HG03097 (cell line): ENCODE data around the gene HS6ST1.

Experiments used
- ATAC-seq: cut with Tn5 transposase; IDR thresholded peaks from one replicate; pipeline ENCODE4 v1.9.1; 2021; ENCODE audit not compliant: unreplicated experiment, low FRiP score

Gene HS6ST1

DNA sequence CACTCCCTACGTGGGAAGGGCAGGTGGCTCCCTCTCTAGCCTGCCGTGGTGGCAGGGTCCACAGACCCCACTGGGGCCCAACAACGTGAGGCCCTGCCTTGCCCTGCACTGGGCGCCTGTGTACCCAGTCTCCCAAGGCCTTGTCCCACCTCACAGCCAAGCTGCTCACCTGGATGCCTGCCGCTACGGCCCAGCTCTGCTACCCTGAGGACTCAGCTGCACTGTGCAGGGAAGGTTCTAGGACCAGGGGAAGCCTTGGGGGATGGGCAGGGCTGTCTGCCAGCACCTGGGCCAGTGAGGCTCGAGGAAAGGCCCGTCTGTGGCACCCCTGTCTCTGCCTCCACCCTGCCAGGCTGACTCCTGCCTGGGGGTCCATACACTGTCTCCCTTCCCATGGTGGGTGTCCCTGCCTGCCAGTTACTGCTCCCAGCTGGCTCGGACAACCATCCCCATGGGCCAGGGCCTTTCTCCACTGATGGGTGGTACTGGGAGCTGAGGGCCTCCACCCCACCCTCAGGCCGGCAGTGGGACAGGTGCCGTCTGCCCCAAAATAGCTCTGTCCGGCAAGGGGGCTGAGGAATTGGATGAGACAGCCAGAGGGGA lies 33.2 kb downstream of the HS6ST1 start:
- ATAC-seq: no peak

DNA sequence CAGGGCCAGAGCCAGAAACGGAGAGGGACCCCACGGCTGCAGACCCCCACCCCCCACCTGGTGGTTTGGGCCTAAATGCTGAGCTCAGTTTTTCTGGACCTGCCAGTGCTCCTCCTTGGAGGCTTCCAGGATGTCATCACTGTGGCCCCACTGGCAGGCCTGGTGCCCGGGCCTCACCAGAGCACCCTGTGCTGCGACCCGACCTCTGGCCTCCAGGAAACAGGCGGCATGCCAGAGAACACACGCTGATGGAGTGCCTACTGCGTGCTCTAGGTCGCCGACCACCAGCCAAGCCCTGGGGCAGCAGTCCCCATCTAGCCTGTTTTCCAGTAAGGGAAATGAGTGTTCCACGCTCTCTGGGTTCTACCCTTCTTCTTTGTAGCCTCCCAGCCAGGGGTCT lies 33.8 kb downstream of the HS6ST1 start:
- ATAC-seq: no peak

DNA sequence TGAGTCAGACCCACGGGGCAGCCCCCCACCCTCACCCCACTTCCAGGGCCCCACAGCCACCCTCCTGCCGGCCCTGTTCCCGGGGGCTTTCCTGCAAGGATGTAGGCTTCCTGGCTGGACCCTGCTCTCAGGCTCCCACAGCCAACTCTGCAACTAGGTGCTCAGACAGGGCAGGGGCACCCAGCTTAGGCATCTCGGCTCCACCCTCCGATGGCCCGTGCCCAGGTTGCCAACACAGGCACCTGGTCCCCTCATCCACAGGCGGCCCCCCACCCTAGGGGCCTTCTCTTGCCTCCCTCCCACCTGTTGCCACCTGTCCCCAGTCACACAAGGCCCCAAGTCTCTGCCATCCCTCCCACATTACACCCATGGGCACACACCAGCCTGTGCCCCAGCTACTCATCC lies 34.6 kb downstream of the HS6ST1 start:
- no peak for ATAC-seq

DNA sequence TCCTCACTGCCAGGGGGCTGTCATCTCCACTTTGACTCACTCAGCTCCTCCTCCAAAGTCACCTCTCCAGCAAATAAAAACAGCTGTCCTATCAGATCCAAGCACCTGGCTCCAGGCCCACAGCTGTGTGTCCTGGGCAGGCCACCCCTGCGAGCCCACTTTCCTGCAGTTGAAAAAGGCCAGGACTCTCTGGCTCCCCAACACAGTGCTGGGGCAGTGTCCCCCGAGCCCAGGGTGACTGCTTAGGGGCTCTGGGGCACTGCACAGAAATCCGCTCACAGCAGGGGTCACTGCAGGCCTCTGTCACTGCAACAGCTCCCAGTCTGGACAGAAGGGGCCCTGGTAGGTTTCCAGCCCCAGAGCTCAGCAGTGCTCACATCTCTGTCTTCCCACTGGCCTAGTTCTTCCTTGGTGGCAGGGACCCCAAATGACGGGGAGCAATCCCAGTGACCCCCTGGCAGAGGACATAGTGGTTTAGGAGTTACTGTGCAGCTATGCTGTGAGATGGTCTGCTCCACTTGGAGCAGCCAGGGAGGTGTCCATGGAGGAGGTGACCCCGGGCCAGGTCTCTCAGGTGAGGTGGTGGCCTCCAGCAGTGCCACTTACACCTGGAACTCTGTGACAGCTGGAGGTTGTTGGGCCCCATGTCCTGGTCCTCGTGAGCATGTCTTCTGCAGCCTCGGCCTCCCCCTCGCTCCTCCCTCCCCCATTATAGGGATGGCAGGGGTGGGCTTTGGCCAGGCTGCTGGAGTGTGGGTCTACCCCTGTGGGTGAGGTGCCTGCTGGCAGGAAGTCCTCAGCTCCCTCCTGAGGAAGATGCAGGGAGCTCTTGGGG lies 35.5 kb downstream of the HS6ST1 start:
- no peak for ATAC-seq

DNA sequence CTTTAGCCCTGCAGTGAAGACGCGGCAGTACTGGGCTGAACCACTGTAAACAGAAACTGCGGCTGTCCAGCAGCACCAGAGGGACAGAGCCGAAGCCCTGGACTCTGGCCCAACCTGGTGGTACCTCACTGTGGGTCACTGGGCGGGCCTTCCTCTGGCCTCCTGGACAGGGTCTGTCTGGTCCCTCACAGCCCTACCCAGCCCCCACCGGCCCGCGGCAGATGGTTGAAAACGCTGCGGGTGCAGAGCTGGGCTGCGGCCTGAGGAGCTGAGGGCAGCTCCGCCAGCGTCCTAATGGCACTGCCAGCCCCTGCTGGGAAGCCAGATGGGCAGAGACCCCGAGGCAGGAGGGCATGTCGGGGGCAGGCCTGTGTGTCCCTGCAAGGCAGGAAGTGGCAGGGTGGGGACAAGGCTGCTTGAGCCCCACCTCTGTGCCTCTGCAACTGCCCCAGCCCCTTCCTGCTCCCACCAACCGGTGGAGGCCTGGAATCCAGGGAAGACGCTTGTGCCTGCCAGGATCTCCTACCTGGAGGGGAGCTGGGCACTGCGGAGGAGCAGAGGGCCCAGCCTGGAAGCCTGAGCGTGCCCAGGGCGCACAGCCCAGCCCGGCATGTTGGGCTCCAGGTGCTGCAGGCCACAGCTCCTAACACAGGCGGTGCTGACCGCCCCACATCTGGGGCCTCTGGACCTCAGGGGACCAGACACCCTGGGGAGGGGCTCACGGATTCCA lies 36.3 kb downstream of the HS6ST1 start:
- ATAC-seq: no peak

DNA sequence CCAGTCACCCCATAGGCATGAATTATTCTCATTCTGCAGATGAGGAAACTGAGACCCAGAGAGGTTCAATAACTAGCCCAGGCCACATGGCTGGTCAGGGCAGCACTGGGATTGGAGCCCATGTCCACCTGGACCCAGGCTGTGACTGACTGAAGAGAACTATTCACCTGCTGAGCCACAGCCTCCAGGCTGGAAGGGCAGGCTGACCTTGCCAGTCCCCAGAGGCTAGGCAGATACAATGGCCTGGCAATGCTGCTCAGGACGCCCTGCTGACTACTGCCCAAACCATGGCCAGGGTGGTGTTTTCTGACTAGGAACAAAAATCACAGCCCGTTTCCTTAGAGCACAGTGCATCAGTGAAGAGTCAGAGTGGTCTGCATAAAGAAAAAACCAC lies 36.8 kb downstream of the HS6ST1 start:
- no peak for ATAC-seq

DNA sequence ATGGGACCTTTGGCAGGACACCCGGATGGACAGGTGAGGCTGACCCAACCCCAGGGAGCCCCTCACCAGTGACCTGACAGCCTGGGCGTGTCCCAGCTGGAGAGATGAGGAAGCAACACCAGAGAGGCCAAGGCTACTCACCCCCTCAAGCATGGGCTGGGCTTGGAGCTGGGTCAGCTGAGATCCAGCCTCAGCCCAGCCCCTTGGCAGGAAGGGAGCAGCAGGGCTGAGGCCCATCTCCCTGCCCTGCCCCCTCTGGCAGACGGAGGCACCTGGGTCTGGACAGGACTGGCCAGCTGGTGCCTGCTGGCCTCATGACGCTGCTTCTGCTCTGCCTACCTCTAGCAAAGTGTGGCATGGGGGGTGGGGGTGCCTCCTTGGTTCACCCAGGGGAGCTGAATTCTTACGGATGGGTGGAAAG lies 37.8 kb downstream of the HS6ST1 start:
- ATAC-seq: no peak

DNA sequence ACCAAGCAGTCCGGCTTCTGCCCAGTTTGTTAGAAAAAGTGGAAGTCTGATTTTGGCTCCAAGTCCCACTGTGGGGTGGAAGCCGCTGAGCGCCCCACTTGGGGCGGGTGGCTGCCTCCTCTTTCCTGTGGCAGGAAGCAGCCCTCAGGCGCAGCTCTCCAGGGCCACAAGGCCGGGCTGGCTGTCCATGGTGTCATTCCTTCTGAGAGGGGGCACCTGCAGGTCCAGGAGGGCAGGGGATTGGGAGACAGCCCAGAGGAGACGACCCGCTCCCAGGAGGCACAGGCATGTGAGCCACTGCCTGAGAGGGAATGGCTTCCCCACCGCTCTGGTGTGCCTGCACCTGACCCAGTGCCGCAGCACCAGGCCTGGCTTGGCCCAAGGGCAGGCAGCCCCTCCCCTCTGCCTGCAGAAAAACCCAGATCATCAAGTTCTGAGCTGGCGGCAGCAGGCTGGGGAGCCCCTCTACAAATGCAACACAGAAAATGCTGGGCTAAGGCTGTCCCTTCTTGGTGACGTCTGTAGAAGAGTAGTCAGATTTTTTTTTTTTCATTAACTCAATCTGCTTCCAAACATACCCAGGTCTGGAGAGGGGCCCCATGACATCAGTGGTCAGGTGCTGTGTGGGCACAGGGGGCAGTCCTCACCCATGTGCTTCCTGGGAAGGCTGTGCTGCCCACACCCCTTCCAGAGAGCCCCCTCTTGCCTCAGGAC lies 38.4 kb downstream of the HS6ST1 start:
- no peak for ATAC-seq

DNA sequence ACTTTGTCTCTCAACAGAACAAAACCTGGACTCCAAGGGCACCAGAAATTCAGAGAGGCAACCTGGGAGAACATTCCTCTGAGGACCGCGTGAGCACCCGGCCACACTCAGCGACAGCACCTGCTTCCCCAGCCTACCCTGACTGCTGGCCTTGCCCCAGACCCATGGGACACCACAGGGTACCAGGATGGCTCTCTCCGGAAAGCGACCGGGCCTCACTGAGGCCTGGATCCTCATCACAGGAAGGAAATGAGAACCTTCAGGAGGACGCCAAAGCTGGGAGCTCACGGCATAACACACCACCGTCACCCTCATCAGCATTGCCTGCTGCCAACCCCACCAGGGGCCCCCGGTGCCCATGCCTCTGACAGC lies 38.9 kb downstream of the HS6ST1 start:
- ATAC-seq: no peak

DNA sequence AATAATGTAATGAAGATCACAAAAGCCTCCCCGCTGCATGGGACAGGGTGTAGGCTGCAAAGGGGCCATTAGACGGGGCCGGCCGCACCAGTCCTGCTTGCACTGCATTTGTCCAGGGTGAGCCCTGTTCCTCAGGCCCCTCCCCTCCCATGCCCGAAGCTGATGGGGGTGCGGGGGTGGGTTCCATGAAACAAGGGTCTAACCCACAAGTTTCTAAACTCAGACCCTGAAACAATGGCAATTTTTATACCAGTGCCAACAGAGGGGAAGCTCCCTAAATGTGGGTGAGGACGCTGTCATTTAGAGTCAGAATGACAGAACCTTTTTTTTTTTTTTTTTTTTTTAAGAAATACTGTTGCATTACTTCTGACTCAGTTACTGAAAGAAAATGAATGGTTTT lies 39.7 kb downstream of the HS6ST1 start:
- no peak for ATAC-seq

DNA sequence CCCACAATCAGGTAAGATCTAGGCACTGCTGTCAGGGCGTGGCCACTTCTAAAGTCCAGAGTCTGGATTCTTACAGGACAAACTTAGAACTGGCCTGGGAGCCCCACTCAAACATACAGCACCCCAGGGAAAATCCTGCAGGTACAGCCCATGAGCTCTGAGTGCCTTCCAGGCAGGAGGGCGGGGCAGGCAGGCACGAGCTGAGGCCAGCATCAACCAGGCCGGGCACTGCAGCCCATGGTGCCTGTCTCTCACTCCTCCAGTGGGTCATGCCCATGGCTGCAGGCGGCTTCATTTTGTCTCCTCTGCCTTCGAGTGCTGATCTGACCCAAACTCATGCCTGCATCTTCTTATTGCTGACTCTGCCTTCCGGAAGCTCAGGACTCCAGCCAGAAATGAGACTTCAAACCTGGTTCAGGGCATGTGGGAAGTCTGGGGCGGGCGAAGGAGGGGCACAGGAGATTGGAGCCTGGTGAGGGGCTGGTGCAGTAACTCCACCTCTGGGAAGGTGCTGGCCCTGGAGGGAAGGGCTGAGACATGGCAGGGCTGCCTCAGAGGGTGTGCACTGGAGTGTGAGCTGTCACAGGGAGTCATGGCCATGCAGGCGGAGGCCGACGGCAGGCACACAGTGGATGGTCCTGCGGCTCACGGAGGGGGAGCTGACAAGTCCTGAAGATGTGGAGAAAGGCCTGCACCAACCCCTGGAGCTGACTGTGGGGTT lies 40.5 kb downstream of the HS6ST1 start:
- no peak for ATAC-seq

DNA sequence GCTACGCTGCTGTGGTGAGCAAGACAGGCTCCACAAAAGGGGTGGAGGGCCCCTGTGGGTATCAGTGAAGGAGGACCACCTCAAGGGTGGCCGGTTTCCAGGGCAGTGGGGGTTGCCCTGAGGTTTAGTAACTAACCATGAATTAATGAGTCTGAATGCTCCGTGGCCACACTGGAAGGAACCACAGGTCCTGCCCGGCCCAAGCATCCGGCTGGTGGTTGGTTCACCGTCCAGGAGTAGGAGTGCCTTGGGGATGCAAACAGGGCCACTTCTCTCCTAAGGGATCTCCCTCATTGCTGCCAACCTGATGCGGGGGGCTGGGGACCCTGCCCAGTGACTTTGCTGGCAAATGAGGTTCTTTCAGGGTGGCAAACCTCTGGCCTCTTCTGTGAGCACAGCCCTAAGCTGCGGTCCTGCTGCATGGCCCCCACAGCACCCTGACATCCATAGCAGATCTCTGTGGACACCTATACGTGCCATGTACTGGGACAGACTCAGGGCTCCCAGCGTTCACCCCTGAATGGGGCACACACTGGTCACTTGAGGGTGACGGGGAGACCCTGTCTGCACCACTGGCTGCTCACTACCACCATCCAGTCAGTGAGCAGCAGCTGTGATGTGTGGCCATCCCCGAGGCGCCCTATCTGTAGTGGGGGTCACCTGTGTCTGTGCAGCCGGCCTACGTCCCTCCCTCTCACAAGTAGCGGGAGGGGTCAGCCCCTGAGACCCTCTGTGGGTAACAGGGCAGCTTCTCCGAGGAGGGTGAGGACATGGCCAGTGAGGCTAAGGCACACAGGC lies 41.6 kb downstream of the HS6ST1 start:
- no peak for ATAC-seq

DNA sequence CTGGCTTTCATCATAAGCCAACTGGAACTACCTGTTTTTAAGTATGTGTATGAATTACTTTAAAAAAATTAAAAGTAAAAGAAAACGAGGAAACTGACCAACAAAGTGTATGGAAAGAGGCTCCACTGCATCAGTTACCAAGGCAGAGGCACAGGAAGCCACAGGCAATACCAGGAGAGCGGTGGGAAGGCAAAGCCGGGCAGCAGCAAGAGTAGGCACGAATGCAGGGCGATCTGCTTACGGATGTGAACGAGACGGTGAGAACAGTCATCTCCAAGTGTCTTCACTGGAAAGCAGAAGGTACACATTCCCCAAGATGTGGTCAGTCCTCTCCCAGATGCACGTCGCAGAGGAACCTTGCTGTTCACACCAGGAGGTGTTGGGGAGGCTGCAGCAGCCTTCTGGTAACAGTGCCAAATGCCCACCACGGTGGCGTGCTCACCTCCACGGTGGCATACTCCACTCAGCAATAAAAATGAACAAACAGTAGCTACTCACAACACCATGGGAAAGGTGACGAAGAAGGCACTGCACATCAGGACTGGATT lies 43.1 kb downstream of the HS6ST1 start:
- ATAC-seq: no peak

DNA sequence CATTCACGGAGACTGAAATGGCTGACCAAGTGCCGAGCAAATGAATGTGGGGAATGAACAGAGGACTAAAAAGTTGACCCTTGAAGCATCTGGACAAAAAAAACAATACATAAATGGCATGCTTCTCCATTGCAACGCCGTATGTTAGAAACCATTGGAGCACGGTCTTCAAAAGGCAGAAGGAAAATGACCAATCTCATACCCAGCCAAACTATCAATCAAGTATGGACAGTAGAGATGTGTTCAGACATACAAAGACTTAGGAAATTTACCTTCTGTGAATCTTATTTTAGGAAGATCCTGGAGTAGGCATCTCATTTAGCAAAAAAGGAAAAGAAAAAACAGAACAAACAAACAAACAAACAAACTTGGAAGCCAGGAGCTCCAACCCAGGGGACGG lies 44.5 kb downstream of the HS6ST1 start:
- no peak for ATAC-seq

DNA sequence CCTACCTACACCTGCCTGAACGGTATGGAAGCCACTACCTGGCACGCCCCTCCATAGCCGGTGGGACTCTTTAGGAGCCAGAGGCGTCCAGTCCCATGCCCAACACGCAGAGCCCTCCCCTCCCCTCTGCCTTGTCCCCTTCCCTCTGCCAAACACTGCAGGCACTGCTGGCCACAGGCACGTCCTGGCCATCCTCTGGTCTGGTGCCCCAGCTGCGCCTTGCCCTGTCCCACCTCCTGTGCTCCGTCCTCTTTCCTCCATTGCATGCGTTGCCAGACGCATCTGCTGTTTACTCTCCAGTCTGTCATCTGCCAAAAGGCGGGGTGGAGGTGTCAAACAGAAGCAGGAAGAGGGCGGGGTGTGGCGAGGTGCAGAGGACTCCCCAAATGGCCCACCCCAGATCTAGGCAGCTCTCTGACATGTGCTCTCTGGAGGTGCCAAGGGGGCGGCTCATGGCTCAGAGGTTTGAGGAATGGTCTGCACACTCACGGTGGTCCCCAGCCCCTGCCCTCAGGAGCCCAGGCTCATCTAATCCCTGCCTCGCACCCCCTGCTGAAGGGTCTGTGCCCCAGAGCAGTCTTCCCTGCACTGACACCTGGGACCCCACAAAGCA lies 45.1 kb downstream of the HS6ST1 start:
- no peak for ATAC-seq

DNA sequence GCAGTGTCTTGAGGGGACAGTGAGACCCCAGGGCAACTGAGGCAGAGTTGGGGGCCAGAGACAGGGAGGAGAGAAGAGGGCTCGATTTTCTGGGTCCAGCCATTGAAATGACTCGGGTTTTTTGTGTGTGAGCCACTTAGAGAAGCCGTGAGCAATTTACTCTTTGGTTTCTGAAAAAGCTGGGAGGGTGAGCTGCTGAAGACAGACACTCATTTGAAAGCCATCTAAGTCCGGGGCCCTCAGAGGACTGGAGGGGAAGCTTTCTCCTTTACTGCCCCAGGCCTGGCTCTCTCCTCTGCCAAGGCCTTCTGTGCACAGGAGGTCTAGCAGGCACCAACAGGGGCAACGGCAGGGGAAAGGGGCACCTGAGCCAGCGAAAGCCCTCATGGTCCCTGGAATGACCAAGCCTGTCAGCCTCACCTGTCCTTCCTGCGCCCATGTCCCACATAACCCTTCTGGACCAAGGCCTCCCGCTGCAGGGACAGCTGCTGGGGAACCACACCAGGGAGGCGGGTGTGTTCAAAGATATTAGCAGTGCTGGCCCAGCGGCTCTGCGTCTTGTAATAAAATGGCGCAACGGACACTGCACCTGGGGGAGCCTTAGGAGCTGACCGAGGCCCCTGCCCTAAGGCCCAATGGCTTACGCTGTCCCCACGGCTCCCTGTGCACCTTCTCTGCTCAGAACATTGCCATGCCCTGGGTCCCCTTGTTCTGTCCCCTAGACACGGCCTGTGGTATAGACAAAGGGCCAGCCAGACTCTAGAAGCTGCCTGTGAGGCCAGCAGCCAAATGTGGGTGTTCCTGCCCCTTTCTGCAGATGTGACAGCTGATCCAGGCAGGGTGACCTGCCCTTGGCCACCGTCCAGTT lies 45.8 kb downstream of the HS6ST1 start:
- ATAC-seq: no peak

DNA sequence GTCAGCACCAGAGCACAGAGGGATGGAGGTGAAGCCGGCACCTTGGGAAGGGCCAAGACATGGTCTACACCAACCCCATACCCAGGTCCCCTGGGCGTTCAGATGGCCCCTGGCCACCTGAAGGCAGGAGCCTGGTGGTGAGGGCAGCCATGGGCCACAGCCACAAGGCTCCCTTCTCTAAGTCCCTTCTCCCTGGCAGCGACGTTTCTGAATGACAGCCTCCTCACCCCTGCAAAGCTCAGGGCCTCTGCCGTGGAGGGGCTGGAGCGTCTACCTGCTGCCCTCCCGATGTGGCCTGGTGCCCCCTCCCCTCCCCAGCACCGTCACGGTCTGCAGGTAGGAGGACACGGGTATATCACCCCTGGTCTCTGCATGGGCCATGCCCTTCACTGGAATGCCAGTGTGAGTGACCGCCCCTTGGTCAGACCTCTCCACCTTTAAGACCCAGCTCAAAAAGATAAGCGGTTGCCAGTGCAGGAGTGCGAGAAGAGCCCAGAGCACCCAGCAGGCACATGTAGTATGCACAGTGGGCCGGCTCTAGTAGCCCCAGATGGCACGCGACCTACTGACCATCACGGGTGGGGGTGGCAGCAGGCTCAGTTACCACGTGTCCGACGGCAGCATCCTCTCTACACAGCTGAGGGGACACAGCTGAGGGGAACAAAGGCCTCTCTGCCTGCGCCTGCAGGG lies 46.6 kb downstream of the HS6ST1 start:
- ATAC-seq: no peak

DNA sequence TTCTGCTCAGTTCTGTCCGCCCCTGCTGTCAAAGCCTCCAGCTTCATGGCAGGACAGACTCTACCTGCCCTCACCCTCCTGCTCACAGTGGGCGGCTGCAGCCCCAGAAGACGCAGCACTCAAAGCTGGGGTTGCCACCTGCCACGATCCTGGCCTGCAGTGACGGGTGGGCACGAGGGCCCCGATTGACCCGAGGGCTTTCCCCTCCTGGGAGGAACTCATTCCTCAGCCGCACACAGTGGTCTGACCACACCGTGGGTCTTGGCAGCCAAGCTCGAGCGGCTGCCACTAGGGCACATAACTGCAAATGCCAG lies 47.1 kb downstream of the HS6ST1 start:
- ATAC-seq: no peak
